Stimulated activated CD8-positive, alpha-beta memory T cell treated with anti-CD3 and anti-CD28 coated beads, Interleukin-2, amount 100 ng/mL, for 1 hour (primary cell): ENCODE data around the gene IAPP.
"Not testable (repeated sequence)": the region's sequence is repeated elsewhere in the genome, so short reads cannot be mapped to it uniquely, and the experiment has no call there.

Source experiments
- DNase-seq, 2 donors: peaks; one replicate each; pipeline ENCODE4 v3.0.0-alpha.2; 2020; ENCODE audit warnings: low read depth in 2 of 2

Gene IAPP

DNA sequence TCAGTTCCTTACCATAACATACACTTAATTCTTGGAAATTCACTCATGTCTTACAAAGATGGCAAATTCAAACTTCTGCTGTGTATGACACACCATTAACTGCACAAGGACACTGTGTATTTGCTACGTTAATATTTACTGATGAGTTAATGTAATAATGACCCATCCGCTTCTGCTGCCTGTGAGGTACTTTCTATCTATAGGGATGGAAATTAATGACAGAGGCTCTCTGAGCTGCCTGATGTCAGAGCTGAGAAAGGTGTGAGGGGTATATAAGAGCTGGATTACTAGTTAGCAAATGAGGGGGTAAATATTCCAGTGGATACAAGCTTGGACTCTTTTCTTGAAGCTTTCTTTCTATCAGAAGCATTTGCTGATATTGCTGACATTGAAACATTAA, at the start of gene IAPP:
Gene IAPP, plus strand, starts transcription at position 301 of the 400 bp plus-strand sequence. CDS start 450 bp downstream, outside the sequence.
- no peak for DNase-seq

DNA sequence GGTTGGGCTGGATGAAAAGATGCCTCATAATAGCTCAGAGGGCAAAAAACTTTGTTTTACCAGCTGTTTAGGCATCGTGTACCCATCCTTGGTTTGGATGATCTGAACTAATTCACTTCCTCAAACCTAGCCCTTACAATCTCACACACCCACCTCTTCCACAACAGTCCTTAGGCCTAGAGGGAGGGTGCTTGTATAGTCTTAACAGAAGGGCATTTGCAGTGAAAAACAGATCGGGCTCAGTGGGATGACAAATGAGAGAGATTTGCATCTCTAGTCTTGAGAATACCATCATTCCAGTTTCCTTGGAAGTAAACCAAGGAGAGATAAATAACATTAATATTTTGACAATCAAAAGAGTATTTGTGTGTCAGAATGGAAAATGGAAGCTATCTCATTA, 49.0 kb upstream of the IAPP start:
- DNase-seq: no peak

DNA sequence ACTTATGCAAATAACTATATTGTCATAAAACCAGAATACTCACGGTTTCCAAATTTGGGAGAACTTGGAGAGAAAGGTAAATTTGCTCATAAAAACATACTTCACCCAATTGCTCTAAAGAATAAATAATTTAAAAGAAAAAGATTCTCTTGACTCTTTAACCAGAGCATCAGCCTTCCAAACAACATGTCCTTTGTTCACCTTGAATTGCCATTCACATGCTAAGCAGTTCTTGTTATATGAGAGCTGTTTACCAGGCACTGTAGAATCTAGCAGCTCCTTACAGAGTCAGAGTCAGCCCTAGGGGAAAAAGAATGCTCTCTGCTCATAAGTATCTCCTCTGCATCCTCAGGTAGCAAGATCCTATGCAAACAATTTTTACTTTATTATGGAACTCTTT, 48.2 kb upstream of the IAPP start:
- no peak for DNase-seq

- no peak for DNase-seq
These were observed 44.1 kb upstream of the IAPP start for GRCh38 chr12:21328578-21328977.

DNA sequence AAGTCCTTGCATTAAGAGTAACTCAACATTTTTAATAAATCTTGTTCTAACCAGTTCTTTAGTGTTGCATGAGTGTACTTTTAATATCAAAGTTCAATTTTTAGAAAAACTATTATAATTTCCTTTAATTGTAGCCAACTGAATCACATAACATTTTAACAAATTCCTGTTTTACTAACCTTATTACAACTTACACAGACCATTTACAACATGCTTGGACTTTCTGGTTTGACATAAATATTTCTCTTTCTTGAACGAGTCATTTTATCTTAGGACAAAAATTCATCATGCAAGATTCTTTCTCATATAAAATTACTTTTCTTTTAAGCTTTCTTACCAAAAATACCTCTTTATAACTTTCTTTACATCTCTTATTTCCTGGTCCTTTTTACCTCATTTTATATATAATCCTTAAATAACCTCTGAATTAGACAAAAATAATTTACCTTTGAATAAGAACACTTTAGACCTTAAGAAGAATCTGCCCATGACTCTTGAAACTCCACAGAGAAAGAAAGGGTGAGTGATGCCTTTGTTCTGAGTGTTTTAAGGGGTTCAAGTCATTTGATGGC, 41.9 kb upstream of the IAPP start:
- DNase-seq: no peak

DNA sequence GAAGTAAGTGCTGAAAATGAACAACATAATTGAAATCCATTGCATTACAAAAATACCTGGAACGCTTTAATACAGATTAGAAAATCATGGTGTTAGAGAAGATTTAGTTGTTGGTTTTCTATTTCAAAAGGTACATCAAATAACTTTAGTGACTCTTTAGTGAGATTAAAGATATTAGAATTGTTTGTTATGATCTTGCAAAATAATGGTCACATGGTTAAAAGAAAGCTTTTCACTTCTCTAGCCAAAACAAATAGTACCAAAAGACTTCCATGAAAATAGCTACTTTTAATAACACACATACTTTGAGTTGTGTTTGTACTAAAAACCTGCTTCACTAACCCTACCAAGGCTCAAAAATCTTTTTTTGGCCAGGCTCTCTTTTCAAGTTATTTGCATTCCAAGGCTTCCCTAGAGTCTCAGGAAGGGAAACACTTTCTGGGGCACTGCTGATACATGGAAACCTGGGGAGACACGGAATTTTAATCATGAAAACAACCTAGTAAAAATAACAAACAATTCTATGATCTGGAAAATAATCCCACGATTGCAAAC, 37.9 kb upstream of the IAPP start, which contains the start of gene SLCO1A2:
Gene SLCO1A2, minus strand, starts transcription at position 147 of the 555 bp plus-strand sequence. CDS start 270 bp downstream, outside the sequence.
- no peak for DNase-seq

DNA sequence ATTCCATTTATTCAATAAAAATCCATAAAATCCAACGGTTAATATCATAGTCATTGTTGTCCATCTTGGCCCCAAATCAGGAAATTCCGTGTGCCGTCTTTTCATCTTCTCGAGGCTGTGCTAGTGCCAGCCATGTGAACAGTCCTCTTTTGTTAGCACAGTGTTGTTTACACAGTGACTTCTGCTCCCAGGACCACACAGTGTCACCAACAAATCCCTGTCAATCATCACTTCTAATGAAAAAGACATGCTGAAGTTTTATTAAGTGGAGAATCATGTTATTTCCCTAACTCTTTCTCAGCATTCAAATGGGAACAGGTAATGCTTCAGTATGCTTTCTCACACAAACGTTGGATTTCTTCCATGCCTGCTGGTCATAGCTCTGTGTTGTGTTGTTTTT, 36.0 kb upstream of the IAPP start:
- no peak for DNase-seq

- DNase-seq: no peak
These were observed 35.2 kb upstream of the IAPP start for GRCh38 chr12:21337453-21337852.

GRCh38 chr12:21337959-21338744, 34.5 kb upstream of the IAPP start:
- no peak for DNase-seq

DNA sequence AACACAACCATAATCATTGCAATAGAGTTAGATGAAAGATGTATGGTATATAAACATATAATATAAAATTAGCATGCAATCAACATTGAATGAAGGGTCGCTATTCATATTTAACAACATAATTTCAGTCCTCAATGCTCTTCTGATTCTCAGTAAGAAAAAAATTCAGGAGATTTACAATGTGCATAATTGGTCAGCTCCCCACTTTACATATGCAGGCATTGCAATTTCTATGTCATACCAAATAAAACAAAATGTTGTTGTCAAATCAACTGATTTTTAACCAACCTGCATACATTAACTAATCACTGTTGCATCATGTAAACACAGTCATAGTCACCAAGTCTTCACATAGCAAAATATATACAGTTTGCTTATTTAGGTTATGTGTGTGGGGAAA, 32.8 kb upstream of the IAPP start:
- DNase-seq: no peak

DNA sequence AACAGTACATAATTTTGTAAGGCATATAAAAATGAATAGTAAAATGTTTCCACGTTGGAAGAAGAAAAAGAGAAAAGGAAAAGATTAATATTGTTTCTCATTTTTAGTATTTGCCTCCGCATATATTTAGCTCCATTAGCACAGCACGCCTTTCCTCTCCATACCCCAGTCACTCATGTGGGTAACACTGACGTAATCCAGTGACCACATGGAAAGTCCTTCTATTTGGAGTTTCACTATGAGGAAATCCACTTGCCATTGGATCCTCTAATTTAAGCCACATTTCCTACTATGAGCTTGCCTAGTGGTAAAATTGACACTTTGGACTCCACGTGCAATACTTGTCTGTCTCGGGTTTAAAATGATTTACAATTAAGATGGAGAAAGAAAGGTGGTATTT, 32.3 kb upstream of the IAPP start:
- no peak for DNase-seq

DNA sequence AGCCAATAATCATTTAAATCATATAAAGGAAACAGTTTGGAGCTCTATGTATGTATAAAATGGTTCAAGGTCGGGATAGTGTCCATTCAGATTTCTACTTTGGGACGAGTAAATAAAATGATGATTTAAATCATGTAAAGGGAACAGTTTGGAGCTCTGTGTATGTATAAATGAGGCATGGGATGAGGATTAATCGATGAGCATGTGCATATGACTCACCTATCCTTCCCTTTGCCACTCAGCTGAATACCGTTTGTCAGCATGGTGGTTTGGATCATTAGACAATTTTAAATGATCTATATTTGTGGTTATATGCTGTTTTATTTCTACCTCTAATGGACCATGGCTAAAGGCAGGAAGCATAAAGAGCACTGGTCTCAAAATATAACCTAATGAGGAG, 30.9 kb upstream of the IAPP start:
- no peak for DNase-seq

DNA sequence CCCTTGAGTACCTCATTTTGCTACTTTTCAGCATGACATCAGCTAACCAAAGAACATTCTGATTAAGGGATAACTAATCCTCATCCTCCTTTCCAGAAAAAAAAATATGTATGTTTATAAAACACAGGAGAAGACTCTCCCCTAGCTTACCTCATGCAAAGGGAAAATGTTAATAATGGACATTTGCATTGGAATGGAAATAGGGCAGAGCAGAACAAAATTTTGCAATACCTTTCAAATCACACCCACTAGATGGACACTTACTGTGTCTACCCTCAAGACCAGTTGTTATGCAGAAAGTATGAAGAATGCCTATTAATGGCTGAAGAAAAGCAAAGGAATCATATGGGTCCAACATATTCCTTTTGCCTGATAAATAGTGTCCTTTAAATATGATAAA, 29.1 kb upstream of the IAPP start:
- DNase-seq: no peak

- no peak for DNase-seq
These were observed 26.0 kb upstream of the IAPP start for GRCh38 chr12:21346542-21347205.

- no peak for DNase-seq
These were observed 21.7 kb upstream of the IAPP start for GRCh38 chr12:21350975-21351374.

DNA sequence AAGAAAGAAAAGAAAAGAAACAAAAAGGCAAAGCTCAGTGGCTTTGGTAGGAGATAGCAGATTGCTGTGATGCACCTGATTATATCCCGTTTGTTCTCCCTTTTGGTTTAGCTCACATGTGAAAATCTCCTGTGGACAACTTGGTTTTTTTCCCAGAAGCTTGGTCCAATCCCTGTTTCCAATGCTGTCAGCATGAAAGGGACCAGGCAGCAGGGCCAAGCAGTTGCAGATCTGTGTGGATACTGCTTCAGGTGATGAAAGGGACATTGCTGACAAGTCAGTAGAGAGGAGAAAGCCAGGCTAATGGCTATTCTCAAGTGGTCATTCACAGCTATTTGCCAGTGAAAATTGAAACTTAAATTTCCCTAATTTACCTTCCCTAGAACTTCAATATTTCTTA, 19.2 kb upstream of the IAPP start:
- no peak for DNase-seq

- DNase-seq: no peak
These were observed 18.8 kb upstream of the IAPP start for GRCh38 chr12:21353948-21354347.

- no peak for DNase-seq
These were observed 18.1 kb upstream of the IAPP start for GRCh38 chr12:21354641-21355040.

DNA sequence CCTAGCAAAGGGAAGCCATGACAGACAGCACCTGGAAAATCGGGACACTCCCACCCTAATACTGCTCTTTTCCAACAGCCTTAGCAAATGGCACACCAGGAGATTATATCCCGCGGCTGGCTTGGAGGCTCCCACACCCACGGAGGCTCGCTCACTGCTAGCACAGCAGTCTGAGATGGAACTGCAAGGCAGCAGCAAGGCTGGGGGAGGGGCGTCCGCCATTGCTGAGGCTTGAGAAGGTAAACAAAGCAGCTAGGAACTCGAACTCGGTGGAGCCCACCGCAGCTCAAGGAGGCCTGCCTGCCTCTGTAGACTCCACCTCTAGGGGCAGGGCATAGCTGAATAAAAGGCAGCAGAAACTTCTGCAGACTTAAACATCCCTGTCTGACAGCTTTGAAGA, 12.1 kb upstream of the IAPP start:
- not testable (repeated sequence) for DNase-seq

DNA sequence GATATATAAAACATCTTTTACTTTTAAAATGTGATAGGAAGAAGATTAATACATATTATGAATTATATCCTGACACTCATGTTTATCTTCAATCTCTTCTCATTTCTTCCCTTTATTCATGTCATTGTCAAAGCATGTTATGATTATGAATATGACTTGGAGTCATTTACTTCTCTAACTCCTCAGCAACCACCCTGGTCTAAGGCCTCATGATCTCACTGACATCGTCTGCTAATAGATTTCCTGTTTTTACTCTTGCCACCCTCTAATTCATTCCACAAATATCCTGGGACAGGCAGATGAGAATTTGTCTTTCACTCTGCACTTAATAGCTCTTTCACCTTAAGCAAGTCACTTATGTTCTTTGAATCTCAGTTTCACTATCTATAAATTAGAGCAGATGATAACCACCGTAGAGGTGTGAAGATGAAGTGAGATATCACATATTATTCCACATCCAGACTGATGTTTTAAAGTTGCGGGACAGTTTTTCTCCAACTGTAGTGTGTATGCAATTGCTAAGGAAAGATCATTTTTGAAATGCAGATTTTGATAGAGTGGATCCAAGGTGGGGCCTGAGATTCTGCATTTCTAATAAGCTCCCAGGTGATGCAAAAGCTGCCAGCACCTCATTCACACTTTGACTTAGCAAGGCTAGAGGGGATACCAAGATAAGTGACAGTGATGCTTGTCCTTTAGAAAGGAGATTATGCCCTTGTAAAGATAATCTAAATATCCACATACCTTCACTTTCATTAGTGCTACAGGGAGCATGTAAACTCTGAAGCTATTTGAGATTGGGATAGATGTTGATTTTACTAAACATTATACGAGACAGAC, 3.3 kb upstream of the IAPP start:
- DNase-seq: no peak

GRCh38 chr12:21370845-21371449, 1.8 kb upstream of the IAPP start:
- no peak for DNase-seq
